T-helper 22 cell (primary cell): ENCODE measurements around the gene RNF217.
"Not testable (repeated sequence)": the region's sequence is repeated elsewhere in the genome, so short reads cannot be mapped to it uniquely, and the experiment has no call there.

Experiments used
- DNase-seq: peaks from one replicate; pipeline ENCODE4 v3.0.0-alpha.2; 2020; ENCODE audit warnings: low read depth

RNF217 gene

GRCh38 chr6:124962639-124963415, 590 bp downstream of the RNF217 start:
- no peak for DNase-seq

GRCh38 chr6:124963416-124963785, 1.2 kb downstream of the RNF217 start:
- DNase-seq, result no peak

GRCh38 chr6:124963831-124964763, 1.9 kb downstream of the RNF217 start:
- DNase-seq, result no peak

GRCh38 chr6:124964764-124965105, 2.5 kb downstream of the RNF217 start:
- no peak for DNase-seq

GRCh38 chr6:124965424-124965850, 3.2 kb downstream of the RNF217 start:
- not testable (repeated sequence) for DNase-seq

- DNase-seq, result no peak
Measured at GRCh38 chr6:124967444-124967843, 5.2 kb downstream of the RNF217 start.

- DNase-seq, result no peak
Measured at GRCh38 chr6:124968401-124968800, 6.2 kb downstream of the RNF217 start.

- no peak for DNase-seq
Measured at GRCh38 chr6:124970243-124970642, 8.0 kb downstream of the RNF217 start.

GRCh38 chr6:124970763-124971162, 8.5 kb downstream of the RNF217 start:
- no peak for DNase-seq

GRCh38 chr6:124973780-124974179, 11.5 kb downstream of the RNF217 start:
- no peak for DNase-seq

GRCh38 chr6:124974771-124975377, 12.6 kb downstream of the RNF217 start:
- DNase-seq, result no peak

GRCh38 chr6:124977067-124977908, 15.1 kb downstream of the RNF217 start:
- DNase-seq, result no peak

GRCh38 chr6:124978451-124979293, 16.4 kb downstream of the RNF217 start:
- no peak for DNase-seq

GRCh38 chr6:124979294-124979678, 17.0 kb downstream of the RNF217 start:
- no peak for DNase-seq

GRCh38 chr6:124982669-124983068, 20.4 kb downstream of the RNF217 start:
- no peak for DNase-seq

GRCh38 chr6:124983383-124984083, 21.3 kb downstream of the RNF217 start:
- DNase-seq, result no peak

- no peak for DNase-seq
Measured at GRCh38 chr6:124984668-124985338, 22.6 kb downstream of the RNF217 start.

- DNase-seq, result no peak
Measured at GRCh38 chr6:124986164-124986563, 23.9 kb downstream of the RNF217 start.

- DNase-seq, result no peak
Measured at GRCh38 chr6:124987291-124987690, 25.1 kb downstream of the RNF217 start.
